GM12891 (cell line): ENCODE data around the gene NEK9. TPM values are rescaled to one million over a fixed set of nuclear protein-coding genes. Genes with fewer than 3 reads are reported as not detected.

Experiments
- DNase-seq: peaks from one replicate; pipeline ENCODE4 v3.0.0; 2011; ENCODE audit warnings: low spot score; ENCODE audit not compliant: insufficient read length
- FAIRE-seq: peaks from 2 replicates; lab custom pipeline; 2011; peaks lifted over from hg19 to GRCh38; lab: Jason Lieb, UNC
- PAX5 ChIP-seq: IDR thresholded peaks from 2 replicates; pipeline ENCODE4 v1.6.1; 2011; ENCODE audit warnings: low read length, moderate library complexity, mild to moderate bottlenecking; ENCODE audit not compliant: insufficient read depth, severe bottlenecking
- POLR2A ChIP-seq: IDR thresholded peaks from 2 replicates; pipeline ENCODE4 v1.6.1; 2011; ENCODE audit warnings: low read depth, low read length, control low read depth
- POLR2AphosphoS5 ChIP-seq: IDR thresholded peaks from 2 replicates; pipeline ENCODE4 v1.6.1; 2011; ENCODE audit warnings: low read depth, low read length, control low read depth
- POU2F2 ChIP-seq: IDR thresholded peaks from 2 replicates; pipeline ENCODE4 v1.6.1; 2011; ENCODE audit warnings: low read depth, mild to moderate bottlenecking, control low read depth, low read length, moderate library complexity
- SPI1 ChIP-seq: IDR thresholded peaks from 2 replicates; pipeline ENCODE4 v1.6.1; 2011; ENCODE audit warnings: low read depth, low read length, control low read depth
- TAF1 ChIP-seq: IDR thresholded peaks from 2 replicates; pipeline ENCODE4 v1.6.1; 2011; ENCODE audit warnings: low read depth, low read length, control low read depth
- polyA plus RNA-seq: library from polyadenylated mRNA; unstranded; fragments of >200 nt; gene quantifications from one replicate; pipeline ENCODE4 v1.2.1, GENCODE V29; 2012; ENCODE audit warnings: low read depth, missing spikeins, inconsistent platforms; ENCODE audit not compliant: missing spikeins

NEK9 gene
- 39.9 TPM for polyA plus RNA-seq

DNA sequence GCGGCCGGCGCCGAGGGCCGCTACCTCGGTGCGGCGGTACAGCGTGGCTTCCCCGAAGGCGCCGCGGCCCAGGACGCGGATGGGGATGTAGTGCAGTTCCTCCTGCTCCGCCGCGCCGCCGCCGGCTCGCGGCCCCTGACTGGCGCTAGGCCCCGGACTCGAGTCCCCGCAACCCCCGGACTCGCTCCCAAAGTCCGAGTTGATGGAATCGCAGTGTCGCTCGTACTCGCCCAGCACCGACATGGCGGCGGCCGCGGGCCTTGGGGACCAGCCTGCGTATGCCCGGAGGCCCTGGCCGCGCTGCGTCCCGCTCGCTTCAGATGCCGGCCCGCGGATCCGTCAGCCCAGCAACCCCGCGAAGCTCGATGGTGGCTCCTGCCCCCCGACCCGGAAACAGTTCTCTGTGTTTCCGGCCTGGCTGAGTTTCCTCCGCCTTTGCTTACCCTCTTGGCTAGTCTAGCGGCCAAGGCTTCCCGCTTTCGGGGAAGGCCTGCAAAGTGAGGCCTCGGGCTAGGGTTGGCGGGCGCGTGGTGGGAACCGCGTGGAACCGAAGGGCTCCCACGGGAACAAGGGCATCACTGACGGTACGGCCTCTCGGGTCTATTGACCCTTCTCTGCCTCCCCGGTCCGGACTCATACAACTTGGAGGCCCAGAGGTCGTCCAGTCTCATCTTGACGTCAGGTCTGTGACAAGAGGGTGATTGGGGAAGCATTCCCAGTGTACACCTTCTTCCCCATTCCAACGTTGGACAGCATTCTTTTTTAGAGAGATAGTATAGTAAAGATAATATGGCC is at the start of gene NEK9:
NEK9 (minus strand) TSS at position 370 of the 795 bp plus-strand sequence; CDS start at position 243, 127 bp downstream.
- peak; percentile 82 for FAIRE-seq
- TF ChIP-seq POLR2A (peak; percentile 81; the same call in 1 of the 2 replicates), POU2F2 (0 out of 2 replicates have a peak, but pooled peaks have one; percentile 21), SPI1 (peak; percentile 20; the same call in 1 of the 2 replicates), TAF1 (peak; percentile 94), POLR2AphosphoS5 (peak; percentile 92), PAX5 (no peak)
- peak; percentile 85 for DNase-seq

DNA sequence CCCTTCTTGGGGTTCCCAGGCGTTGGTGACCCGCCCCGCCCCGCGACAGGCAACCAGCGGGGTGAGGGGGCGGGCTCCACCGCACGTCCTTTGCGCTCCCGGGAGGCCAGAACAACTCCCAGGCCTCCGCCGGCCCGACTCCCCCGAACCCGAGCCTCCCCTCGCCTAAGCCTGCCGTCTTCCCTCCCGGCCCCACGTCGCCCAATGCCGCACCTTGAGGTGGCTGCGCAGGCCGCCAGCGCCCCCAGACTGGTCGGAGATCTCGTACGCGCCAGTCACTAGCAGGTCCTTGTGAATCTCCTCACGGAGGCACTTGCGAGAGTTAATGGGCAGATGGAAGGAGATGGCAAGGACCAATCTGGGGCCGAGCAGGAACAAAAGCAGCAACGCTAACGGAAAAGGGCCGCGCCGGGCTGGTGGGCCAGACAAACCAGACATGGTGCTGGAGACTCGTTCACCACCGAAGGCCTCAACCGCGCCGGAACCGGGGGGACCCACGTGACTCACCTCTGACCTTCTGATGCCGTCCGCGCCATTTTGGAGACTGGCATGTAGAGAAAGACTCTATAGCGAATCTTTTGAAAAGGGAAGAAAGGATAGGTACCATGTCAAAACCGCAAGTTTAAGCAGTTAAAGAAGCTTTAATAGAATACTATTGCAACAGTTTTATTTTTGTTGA is 49.4 kb upstream of the NEK9 start, which contains the start of gene TMED10:
TMED10 (minus strand) TSS at position 471 of the 679 bp plus-strand sequence; CDS start at position 438, 33 bp downstream.
- FAIRE-seq, result no peak
- TF ChIP-seq POLR2A, result peak; percentile 86
- peak; percentile 57; the same call in 1 of the 2 replicates for TF ChIP-seq POLR2AphosphoS5
- TF ChIP-seq TAF1, result no peak; the same call in 1 of the 2 replicates
- TF ChIP-seq PAX5, result no peak
- peak; percentile 6; the same call in 1 of the 2 replicates for TF ChIP-seq POU2F2
- no peak for TF ChIP-seq SPI1
- DNase-seq, result peak; percentile 75

DNA sequence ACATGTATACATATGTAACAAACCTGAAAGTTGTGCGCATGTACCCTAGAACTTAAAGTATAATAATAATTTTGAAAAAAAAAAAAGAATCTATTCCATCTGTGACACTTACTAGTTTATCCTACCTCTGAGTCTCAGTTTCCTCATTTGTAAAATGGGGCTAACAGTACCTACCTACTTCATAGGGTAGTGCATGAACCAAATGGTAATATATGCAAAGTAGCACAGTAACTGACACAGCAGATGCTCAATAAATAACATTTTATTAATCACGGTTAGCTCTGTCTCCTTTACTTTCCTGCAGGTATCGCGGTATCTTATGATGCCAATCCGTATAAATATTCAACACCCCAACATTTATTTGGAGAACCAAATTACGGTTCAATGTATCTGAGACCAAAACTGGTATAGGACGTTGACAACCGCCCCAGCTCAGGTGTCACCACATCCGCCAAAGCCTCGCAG is 48.9 kb upstream of the NEK9 start:
- DNase-seq (no peak), FAIRE-seq (no peak)
- TF ChIP-seq POLR2A (no peak), PAX5 (no peak), POU2F2 (no peak), SPI1 (no peak), POLR2AphosphoS5 (no peak), TAF1 (no peak)

DNA sequence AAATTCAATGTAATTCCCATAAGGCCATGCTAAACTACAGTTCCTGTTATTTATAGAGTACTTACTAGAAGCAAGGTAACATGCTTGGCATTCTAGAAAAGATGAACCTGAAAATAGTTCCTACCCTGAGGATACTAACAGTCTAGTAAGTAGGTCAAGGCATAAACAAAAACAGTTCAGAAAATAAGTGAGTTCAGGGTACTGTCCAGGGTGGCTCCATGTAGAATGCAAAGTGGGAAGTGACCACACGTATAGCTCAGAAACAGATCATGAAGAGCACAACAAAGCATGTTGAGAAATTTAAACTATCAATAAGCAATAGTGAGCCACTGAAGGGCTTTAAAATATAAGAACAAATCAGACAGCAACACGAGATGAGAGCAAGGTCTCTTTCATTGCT is 47.2 kb upstream of the NEK9 start:
- no peak for TF ChIP-seq POU2F2
- TF ChIP-seq SPI1, result no peak
- peak; percentile 47 for FAIRE-seq
- DNase-seq, result no peak

DNA sequence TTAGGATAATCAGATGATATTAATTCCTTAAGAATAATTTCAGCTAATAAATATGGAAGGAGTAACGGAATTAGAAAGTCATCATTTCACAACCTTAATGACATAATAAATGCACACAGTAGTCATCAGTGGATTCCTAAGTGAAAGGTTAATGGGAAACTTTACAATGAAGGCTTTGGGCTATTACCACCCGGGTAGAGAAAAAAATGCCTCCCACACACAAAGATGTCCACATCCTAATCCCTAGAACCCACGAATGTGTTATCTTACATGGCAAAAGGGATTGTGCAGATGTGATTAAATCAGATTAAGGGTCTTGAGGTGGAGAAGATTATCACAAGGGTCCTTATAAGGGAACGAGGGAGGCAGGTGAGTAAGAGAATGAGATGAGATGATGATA is 43.9 kb upstream of the NEK9 start:
- TF ChIP-seq PAX5, result no peak
- no peak for TF ChIP-seq SPI1
- no peak for TF ChIP-seq POU2F2
- no peak for TF ChIP-seq POLR2A
- no peak for TF ChIP-seq TAF1
- TF ChIP-seq POLR2AphosphoS5, result no peak
- FAIRE-seq, result no peak

DNA sequence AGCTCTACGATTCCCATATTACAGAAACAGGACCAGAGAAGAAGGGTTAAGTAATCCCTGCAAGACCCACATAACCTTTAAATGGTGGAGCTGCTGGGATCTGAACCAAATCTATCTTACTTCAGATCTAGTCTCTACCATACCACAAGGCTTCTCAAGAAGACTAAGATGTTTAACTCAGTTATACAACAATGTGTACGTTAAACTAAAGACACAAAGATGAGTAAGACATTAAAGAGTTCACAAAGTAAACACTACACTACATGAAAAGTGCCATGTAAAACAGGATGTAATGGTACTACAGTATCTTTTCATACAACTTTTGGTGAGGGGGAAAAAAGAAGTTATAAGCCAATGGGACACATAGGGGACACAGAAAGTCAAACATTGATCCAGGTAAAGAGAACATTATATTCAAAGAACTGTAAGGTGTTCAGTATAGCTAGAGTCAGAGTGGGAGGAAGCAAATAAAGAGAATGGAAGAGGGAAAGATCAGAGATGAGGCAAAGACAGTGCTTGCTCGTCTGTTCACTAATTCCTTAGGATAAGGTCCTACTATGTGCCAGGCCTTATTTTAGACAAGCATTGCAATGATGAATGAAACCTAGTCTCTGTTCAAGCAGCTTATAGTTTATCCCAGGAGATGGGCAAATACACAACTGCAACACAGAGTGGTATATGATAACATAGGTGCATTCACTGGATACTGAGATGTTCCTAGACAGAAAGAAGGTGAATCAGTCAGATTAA is 41.9 kb upstream of the NEK9 start:
- TF ChIP-seq SPI1 (no peak), POU2F2 (no peak), PAX5 (no peak)
- no peak for FAIRE-seq
- no peak for DNase-seq

More for the DNA sequence above, 43.9 kb upstream of the NEK9 start:
- DNase-seq, result no peak

DNA sequence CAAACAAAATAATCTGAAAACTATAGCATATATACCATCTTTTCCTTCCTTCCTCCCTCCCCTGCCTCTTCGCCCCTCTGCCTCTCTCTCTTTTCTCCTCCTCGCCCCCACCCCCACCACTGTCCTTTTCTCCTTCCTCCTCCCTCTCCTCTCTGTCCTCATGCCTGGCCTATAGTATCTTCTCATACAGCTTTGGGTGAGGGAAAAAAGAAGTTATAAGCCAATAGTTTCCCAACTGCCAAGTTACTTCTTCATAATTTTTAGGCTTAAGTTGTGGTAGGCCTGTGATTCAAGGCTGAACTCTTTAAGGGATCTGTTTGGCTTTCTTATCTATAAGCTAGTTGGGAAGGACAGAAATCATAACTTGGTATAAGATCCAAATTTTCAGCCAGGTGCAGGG is 40.5 kb upstream of the NEK9 start:
- DNase-seq, result no peak
- no peak for TF ChIP-seq POLR2AphosphoS5
- TF ChIP-seq PAX5, result no peak
- no peak for TF ChIP-seq TAF1
- no peak for TF ChIP-seq SPI1
- TF ChIP-seq POLR2A, result no peak
- no peak for TF ChIP-seq POU2F2
- no peak for FAIRE-seq

DNA sequence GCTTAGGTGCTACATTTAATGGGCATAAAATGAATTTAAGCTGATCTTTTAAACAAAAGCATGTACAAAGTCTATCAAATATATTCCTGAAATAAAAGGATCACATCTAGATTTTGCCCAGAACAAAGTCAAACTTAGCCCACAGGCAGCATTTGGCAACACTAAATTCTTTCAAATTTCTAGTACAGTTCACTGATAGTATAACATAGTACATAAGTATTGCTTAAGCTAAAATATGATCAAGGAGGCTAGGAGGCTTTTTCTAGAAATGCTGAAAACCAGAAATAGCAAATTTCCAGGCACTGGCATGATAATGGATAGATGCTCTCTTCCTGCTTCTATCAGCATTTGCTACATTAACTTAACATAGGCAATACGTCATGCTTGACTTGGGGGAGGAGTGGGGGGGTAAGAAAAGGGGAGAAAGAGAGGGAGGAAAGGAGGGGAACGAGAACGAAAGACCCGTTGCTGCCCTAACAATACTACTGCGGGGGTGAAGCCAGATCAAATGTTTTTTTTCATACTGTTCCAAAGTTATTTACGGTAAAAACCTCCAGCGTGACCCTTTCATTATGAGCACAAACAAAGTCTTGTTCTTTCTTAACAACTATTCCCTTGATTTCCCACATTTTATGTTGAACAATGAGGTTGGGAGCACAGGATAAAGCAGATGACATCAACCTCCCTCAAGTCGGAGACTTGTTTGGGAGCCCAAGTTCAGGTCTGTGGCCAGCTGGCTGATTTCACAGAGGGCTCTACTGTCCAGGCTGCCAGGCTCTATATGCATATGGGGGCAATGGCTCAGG is 38.9 kb upstream of the NEK9 start:
- TF ChIP-seq POLR2AphosphoS5, result no peak
- TF ChIP-seq SPI1, result no peak
- no peak for TF ChIP-seq TAF1
- no peak for TF ChIP-seq POLR2A
- TF ChIP-seq POU2F2, result no peak
- TF ChIP-seq PAX5, result no peak
- DNase-seq (no peak), FAIRE-seq (no peak)

DNA sequence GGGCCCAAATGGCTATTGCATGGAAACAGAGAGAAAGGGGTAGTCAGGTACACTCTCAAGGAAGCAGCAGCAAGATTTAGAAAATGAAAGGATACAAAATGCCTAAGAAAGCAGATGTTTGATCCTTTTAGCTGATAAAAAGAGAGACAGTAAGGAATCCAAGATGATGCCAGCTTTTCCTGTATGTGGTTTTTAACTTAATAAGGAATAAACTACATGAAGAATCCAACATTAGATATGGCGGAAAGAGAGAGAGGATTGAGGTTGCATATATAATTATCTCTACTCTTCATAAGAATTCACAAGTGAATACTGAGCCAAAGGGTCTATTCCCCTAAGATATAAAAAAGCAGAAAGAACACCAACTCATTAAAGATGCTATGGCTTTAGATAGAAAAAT is 38.0 kb upstream of the NEK9 start:
- FAIRE-seq (no peak), DNase-seq (no peak)
- no peak for TF ChIP-seq TAF1
- TF ChIP-seq POU2F2, result no peak
- TF ChIP-seq SPI1, result no peak
- no peak for TF ChIP-seq PAX5
- TF ChIP-seq POLR2AphosphoS5, result no peak
- TF ChIP-seq POLR2A, result no peak
